Measurements from ENCODE around the gene RAB6A. TPM values are rescaled to one million over a fixed set of nuclear protein-coding genes. Genes with fewer than 3 reads are reported as not detected.

Gene RAB6A
- 76.5 and 79.7 TPM in 2 replicates for total RNA-seq

- intact Hi-C loops (cut with micrococcal nuclease): loop anchor here (1.0 to 5.0 kb wide), 6 partner anchors 18 to 410 kb away; partner anchors contain the start of genes C2CD3, COA4, FAM168A and PAAF1
Observed at GRCh38 chr11:73760679-73761402, at the start of gene RAB6A. RAB6A (minus strand) TSS chr11:73761074; CDS start chr11:73760635, 439 bp downstream.

DNA sequence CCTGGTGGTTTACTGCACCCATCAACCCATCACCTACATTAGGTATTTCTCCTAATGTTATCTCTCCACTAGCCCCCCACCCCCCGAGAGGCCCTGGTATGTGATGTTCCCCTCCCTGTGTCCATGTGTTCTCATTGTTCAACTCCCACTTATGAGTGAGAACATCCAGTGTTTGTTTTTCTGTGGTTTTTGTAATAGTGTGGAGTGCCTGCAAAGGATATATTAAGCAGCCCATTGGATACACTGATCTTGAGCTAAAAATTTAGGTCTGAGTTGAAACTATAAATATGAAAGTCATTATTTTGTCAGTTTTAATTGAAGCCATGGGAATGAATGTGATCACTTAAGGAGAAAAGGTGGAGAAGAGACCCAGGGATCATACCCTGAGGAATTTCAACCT, 49.8 kb upstream of the RAB6A start:
- intact Hi-C loops (cut with micrococcal nuclease): no loop called here

- intact Hi-C loops (cut with micrococcal nuclease): no loop called here
Observed at GRCh38 chr11:73808052-73808451, 47.2 kb upstream of the RAB6A start.

GRCh38 chr11:73804712-73805111, 43.8 kb upstream of the RAB6A start:
- intact Hi-C loops (cut with micrococcal nuclease): no loop called here

DNA sequence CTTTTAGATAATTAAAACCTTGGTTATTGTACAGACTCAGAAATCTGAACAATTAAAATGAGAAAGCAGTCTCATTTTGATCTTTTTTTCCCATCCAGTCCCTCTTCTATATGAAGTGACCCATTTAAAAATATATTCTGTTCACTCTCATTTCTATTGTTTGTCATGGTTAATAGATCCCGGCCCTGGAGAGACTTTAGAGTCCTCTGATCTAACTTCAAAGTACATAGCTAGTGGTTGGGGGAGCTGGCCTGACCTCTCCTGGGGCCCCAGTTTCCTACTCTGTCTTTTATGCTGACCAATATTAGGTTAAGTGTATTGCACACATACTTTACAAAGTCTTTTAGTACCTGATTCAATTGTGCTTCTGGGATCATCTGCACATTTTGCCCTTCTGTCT, 40.3 kb upstream of the RAB6A start:
- intact Hi-C loops (cut with micrococcal nuclease): no loop called here

GRCh38 chr11:73800276-73800806, 39.5 kb upstream of the RAB6A start:
- intact Hi-C loops (cut with micrococcal nuclease): no loop called here

GRCh38 chr11:73797457-73797856, 36.6 kb upstream of the RAB6A start:
- intact Hi-C loops (cut with micrococcal nuclease): no loop called here

DNA sequence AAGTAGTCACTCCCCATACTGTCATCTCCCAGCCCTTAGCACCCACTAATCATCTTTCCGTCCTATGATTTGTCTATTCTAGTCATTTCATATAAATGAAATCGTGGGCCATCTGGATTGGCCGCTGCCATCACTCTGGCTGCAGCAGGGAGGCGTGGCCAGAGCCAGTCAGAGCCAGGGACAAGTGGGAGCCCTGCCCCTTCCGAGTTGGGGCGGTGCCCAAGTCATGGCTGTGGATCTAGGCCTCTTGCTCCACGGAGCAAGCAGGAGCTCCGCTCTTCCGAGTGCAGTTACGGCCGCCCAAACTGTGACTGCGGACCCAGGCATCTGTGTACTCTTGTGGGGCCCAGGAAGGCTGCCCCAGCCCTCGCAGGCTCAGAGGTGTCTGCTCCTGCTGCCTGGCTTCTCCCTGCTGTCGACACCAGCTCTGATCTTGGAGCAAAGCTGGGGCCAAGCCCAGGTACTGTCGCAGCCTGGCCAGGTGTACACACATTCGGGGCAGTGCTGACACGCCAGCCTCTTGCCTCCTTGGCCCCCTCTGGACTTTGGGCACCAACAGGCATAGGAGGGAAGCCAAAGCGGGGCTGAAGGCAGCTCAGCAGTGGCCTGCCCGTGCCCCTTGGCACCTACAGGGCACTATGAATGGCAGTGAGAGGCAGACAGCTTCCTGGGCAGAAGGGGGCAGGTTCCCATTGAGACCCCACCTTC, 35.2 kb upstream of the RAB6A start:
- intact Hi-C loops (cut with micrococcal nuclease): no loop called here

GRCh38 chr11:73792584-73792983, 31.7 kb upstream of the RAB6A start:
- intact Hi-C loops (cut with micrococcal nuclease): no loop called here

DNA sequence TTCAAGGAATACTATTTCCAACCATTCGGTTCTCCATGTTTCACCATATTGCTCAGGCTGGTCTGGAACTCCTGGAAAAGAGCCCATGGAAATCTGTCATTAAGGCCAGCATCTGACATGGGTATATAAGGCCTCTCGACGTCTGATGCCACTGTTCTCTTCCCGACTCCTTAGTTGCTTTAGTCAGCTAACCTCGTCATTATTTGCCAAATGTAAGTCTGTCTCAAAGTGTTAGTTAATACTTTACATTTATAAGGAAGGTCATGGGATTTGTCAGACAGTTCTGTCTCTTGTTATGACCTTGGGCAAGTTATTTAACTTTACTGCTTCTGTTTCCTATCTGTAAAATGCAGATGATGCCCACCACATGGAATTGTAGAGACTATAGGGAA, 28.4 kb upstream of the RAB6A start:
- intact Hi-C loops (cut with micrococcal nuclease): loop anchor here (10.0 kb wide), 2 partner anchors 414 to 1684 kb away; partner anchors contain the start of genes LAMTOR1, RELT and TOMT

- intact Hi-C loops (cut with micrococcal nuclease): loop anchor here (1.0 to 10.0 kb wide), 6 partner anchors 9 to 1683 kb away; partner anchors contain the start of genes COA4, FAM168A, LAMTOR1 and PAAF1
Observed at GRCh38 chr11:73787643-73788558, 27.0 kb upstream of the RAB6A start, which contains the start of gene MRPL48. MRPL48 (plus strand) TSS chr11:73787874; CDS start chr11:73787972, 98 bp downstream.

- intact Hi-C loops (cut with micrococcal nuclease): loop anchor here (1.0 to 10.0 kb wide), 3 partner anchors 8 to 1682 kb away; partner anchors contain the start of genes LAMTOR1, RELT and TOMT
Observed at GRCh38 chr11:73787051-73787642, 26.3 kb upstream of the RAB6A start.

GRCh38 chr11:73785467-73785866, 24.6 kb upstream of the RAB6A start:
- intact Hi-C loops (cut with micrococcal nuclease): loop anchor here (10.0 kb wide), 2 partner anchors 411 to 1681 kb away; partner anchors contain the start of genes LAMTOR1, RELT and TOMT

DNA sequence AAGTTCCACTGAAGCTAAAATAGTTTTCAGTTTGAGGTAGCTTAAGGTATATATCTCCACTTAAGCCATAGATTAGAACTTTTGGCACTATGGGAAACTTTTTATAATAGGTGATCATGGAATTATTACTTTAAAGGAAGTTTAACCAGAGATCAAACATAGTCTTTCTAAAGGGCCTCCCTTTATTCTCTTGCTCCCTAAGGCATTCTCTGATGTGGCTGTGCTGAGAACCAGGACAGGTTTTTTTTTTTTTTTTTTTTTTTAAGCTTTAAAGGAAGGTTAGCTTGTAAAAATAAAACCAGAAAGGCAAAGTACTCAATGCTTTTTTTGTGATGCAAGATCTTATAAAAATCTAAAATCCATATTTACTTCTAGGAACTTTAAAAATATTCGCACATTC, 23.9 kb upstream of the RAB6A start:
- intact Hi-C loops (cut with micrococcal nuclease): loop anchor here (10.0 kb wide), 2 partner anchors 410 to 1680 kb away; partner anchors contain the start of genes LAMTOR1, RELT and TOMT

DNA sequence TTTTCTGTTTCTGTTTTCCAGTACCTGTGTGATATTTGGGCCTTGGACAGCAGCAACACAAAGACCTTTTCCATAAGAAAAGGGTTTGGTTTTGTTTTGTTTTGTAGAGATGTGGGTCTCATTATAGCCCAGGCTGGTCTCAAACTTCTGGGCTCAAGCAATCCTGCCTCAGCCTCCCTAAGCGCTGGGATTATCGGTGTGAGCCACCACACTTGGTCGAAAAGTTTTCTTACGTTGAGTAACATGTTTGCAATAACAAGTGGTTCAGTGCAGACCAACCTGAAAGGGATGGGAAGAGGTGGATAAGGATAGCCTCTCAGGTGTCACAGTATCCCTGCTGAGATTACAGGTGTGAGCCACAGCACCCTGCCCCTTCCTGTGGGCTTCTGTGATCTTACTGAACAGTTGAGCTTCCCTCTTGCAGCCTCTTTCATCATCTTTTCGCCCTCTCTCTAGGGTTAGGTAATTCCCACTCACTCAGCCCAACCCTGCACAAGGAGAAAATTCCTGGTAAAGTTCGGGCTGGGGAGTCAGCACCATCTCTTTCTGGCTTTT, 23.3 kb upstream of the RAB6A start:
- intact Hi-C loops (cut with micrococcal nuclease): loop anchor here (10.0 kb wide), 2 partner anchors 409 to 1679 kb away; partner anchors contain the start of genes LAMTOR1, RELT and TOMT

GRCh38 chr11:73783483-73784020, 22.7 kb upstream of the RAB6A start:
- intact Hi-C loops (cut with micrococcal nuclease): loop anchor here (10.0 kb wide), 2 partner anchors 409 to 1679 kb away; partner anchors contain the start of genes LAMTOR1, RELT and TOMT

- intact Hi-C loops (cut with micrococcal nuclease): loop anchor here (10.0 kb wide), 2 partner anchors 407 to 1677 kb away; partner anchors contain the start of genes LAMTOR1, RELT and TOMT
Observed at GRCh38 chr11:73781303-73781702, 20.4 kb upstream of the RAB6A start.

DNA sequence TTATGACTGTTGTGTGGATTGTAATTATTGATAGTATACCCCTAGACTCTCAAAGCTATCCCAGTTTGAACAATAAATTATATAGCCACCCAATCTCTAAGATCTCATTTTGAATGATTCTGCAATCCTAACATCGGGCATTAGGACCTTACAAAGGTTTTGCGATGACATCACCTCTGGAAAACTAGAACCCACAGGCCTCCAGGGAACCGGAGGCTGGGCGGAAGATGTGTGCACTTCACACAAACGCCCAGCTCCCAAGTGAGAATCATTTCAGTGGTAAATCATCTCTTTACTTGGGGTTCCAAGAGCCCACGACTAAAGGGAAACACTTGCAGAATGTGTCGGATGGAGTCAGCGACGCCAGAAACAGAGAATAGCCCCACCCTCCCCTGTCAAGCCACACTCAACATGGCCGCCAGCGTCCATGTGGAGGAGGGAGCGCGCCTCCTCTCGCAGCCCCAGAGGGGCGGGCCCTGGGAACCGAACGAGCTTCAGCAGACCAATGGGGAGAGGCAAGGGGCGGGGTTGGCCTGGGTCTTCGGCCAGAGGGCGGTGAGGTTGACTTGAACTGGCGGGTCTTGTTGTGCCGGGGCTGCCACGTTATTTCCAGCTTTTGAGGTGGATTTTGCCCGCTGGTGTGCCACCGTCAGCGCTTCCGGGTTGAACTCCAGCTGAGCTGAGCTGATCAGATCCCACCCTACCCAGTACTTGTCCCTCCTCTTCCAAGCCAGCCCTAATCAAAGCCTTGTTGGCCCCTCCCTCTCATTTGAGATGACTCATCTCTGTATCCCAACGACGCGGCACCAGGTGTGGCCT, 18.4 kb upstream of the RAB6A start:
- intact Hi-C loops (cut with micrococcal nuclease): loop anchor here (1.0 kb wide), 5 partner anchors 8 to 619 kb away; partner anchors contain the start of genes COA4, FAM168A, MRPL48 and PAAF1
